OCI-LY3 (cell line): Measurements from ENCODE around the gene SYNE3.

Experiments used
- H2AFZ ChIP-seq: fragments of 200-600, 300-600 bp; shearing (Covaris generic); 2 replicates; pipeline ENCODE4 v1.6.0; 2014; ENCODE audit warnings: antibody characterized with exemption, low read depth, low read length
- H3K27ac ChIP-seq: fragments of 200-600, 300-600 bp; sonication (generic); 2 replicates; pipeline ENCODE4 v1.5.1; 2014; ENCODE audit warnings: mild to moderate bottlenecking, low read length, moderate library complexity, mixed read lengths
- H3K27me3 ChIP-seq: fragments of 200-600, 300-600 bp; sonication (generic); 2 replicates; pipeline ENCODE4 v1.6.1; 2014; ENCODE audit warnings: low read depth, low read length, mixed read lengths
- H3K36me3 ChIP-seq: fragments of 200-600, 300-600 bp; sonication (generic); replicated peaks from 2 replicates; pipeline ENCODE3; 2014; ENCODE audit warnings: low read depth, low read length, mixed read lengths
- H3K4me1 ChIP-seq: fragments of 300-600, 200-600 bp; sonication (generic); 2 replicates; pipeline ENCODE4 v1.6.1; 2014; ENCODE audit warnings: low read length, mixed read lengths
- H3K4me2 ChIP-seq: fragments of 200-600, 300-600 bp; sonication (generic); 2 replicates; pipeline ENCODE4 v1.6.1; 2014; ENCODE audit warnings: low read length, mixed read lengths
- H3K4me3 ChIP-seq: fragments of 300-600, 200-600 bp; sonication (generic); 2 replicates; pipeline ENCODE4 v1.5.1; 2014; ENCODE audit warnings: antibody characterized with exemption, mild to moderate bottlenecking, low read length, moderate library complexity
- H3K79me2 ChIP-seq: fragments of 300-600, 200-600 bp; shearing (Covaris generic); 2 replicates; pipeline ENCODE4 v1.6.1; 2014; ENCODE audit warnings: mild to moderate bottlenecking, low read length, mixed read lengths
- H3K9ac ChIP-seq: fragments of 300-600, 200-600 bp; shearing (Covaris generic); 2 replicates; pipeline ENCODE4 v1.6.0; 2014; ENCODE audit warnings: mild to moderate bottlenecking, low read length, moderate library complexity
- H3K9me3 ChIP-seq: fragments of 200-600, 300-600 bp; shearing (Covaris generic); 2 replicates; pipeline ENCODE4 v1.6.1; 2014; ENCODE audit warnings: low read length, mixed read lengths; ENCODE audit not compliant: insufficient read depth
- H4K20me1 ChIP-seq: fragments of 200-600, 300-600 bp; sonication (generic); 2 replicates; pipeline ENCODE4 v1.6.1; 2016; ENCODE audit warnings: low read length, mixed read lengths; ENCODE audit not compliant: insufficient read depth
- EZH2phosphoT487 ChIP-seq: fragments of 200-600 bp; shearing (Covaris generic); IDR thresholded peaks from 2 replicates; pipeline ENCODE4 v1.6.1; 2018; ENCODE audit warnings: antibody characterized with exemption, mixed run types, low read depth
- TF ChIP-seq, protein P1 (sequence below): fragments of 200-600, 300-600 bp; sonication (generic); IDR thresholded peaks from 2 replicates; pipeline ENCODE4 v1.5.1; 2014; ENCODE audit warnings: antibody characterized with exemption, low read length, low read depth

The SYNE3 gene

DNA sequence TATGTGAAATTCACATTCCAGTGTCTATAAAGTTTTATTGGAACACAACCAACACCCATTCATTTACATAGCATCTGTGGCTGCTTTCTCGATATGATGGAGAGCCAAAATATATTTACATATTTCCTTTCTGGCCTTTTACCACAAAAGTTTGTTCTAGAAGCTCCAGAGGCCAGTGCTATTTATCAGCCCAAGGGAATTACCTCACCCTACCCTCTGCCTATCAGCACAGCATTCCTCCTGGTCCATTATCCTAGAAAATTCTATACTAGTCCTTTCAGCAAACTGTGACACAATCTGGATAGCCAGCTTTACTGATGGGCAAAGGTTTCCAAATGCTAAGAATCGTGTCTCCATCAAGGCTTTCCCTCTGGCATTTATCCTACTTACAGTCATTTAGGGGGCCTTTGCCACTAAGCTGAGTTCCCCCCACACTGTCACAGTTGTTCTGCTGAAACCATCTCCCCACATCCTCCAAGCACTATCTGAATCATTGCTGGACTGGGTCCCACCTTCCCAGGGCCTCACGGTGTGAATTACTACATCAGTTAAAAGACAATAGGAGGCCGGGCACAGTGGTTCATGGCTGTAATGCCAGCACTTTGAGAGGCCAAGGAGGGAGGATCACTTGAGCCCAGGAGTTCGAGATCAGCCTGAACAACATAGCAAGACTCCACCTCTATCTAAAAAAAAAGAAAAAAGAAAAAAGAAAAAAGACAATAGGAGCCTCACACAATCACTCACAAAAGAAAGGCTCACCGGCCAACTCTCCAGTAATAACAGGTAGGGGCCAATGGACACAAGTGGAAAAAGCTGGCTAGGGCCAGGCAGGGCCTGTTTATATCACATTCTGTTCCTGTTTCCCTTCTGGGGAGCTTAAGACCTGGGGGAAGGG, 12.1 kb downstream of the SYNE3 start:
- H3K27ac ChIP-seq: peak overlapping the region; percentile 55
- peak overlapping the region; percentile 3; the same call in 1 of the 2 replicates for H3K9ac ChIP-seq
- H2AFZ ChIP-seq: no peak overlapping the region
- no peaks in the 10 kb centered on the region for H3K27me3 ChIP-seq
- H3K4me1 ChIP-seq: peaks cover 40% of the 10 kb centered on the region
- no peaks in the 10 kb centered on the region for H3K9me3 ChIP-seq
- peaks cover 34% of the 10 kb centered on the region for H3K36me3 ChIP-seq
- H4K20me1 ChIP-seq: peaks cover 74% of the 10 kb centered on the region
- H3K4me2 ChIP-seq: peak overlapping the region; percentile 69
- TF ChIP-seq, protein P1, sequence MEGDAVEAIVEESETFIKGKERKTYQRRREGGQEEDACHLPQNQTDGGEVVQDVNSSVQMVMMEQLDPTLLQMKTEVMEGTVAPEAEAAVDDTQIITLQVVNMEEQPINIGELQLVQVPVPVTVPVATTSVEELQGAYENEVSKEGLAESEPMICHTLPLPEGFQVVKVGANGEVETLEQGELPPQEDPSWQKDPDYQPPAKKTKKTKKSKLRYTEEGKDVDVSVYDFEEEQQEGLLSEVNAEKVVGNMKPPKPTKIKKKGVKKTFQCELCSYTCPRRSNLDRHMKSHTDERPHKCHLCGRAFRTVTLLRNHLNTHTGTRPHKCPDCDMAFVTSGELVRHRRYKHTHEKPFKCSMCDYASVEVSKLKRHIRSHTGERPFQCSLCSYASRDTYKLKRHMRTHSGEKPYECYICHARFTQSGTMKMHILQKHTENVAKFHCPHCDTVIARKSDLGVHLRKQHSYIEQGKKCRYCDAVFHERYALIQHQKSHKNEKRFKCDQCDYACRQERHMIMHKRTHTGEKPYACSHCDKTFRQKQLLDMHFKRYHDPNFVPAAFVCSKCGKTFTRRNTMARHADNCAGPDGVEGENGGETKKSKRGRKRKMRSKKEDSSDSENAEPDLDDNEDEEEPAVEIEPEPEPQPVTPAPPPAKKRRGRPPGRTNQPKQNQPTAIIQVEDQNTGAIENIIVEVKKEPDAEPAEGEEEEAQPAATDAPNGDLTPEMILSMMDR: no peak
- TF ChIP-seq EZH2phosphoT487: no peak
- peak overlapping the region; percentile 8; the same call in 1 of the 2 replicates for H3K4me3 ChIP-seq
- peaks cover 93% of the 10 kb centered on the region for H3K79me2 ChIP-seq

DNA sequence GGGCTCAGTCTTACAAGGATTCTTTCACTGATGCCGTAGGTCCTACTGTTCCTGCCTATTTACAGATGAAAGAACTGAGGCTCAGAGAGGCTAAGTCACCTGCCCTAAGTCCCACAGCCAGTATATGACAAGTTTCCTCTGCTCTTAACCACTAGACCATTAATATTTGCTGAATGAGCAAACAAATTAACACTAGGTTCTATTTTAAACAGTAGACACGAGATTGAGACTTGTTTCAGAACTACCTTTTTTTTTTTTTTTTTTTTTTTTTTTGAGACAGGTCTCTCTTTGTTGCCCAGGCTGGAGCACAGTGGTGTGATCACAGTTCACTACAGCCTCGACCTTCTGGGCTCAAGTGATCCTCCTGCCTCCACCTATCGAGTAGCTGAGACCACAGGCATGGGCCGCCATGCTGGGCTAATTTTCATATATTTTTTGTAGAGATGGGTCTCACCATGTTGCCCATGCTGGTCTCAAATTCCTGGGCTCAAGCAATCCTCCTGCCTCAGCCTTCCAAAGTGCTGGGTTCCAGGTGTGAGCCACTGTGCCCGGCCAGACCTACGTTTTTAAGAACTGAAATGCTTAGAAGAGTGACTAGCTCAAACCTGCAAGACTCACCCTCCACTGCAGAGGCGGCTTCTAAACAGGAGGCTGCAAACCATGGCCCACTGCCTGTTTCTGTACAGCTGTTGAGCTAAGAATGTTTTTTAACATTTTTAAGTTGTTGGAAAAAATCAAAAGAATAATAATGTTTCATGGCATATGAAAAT, 12.9 kb downstream of the SYNE3 start:
- Histone ChIP-seq H3K27ac (peak overlapping the region; percentile 55), H3K4me2 (peak overlapping the region; percentile 69)

DNA sequence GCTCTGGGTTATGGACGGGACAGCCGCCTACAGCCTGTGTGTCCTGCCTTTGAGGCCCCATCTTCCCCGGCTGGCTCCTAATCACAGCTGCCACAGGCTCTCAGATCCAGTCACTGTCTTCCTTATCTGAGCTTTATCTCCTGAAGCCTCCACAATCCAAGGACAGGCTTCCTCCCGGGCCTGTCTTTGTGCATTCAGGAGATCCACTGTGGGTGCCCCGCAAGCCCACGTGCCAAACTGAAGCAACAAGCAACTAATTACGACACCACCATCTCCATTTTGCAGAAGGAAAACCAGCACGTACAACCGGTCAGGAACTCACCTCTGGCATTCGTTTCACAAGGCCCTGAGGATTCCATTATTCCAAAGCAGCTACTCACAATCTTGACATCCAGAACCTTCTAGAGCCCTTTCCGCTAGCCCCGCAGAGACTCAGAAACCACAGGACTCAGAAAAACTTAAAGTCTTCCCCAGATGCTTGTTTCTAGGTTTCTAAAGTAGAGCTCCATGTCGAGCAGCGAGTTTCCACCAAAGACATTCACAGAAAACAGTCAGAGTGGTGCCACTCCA, 14.0 kb downstream of the SYNE3 start:
- Histone ChIP-seq H3K9ac (no peak overlapping the region), H3K27me3 (no peaks in the 10 kb centered on the region), H3K79me2 (peaks cover 88% of the 10 kb centered on the region), H3K9me3 (no peaks in the 10 kb centered on the region), H3K4me2 (no peak overlapping the region), H4K20me1 (peaks cover 55% of the 10 kb centered on the region), H3K4me1 (peaks cover 43% of the 10 kb centered on the region), H3K27ac (no peak overlapping the region), H2AFZ (no peak overlapping the region), H3K4me3 (no peak overlapping the region), H3K36me3 (peaks cover 23% of the 10 kb centered on the region)
- TF ChIP-seq, protein P1: no peak
- no peak for TF ChIP-seq EZH2phosphoT487

More for the DNA sequence above, 12.9 kb downstream of the SYNE3 start:
- H2AFZ ChIP-seq: no peak overlapping the region
- TF ChIP-seq, protein P1: no peak
- no peak for TF ChIP-seq EZH2phosphoT487
- H3K9ac ChIP-seq: 0 out of 2 replicates have a peak overlapping the region, but pooled peaks have one; percentile 4
- peaks cover 65% of the 10 kb centered on the region for H4K20me1 ChIP-seq
- peaks cover 93% of the 10 kb centered on the region for H3K79me2 ChIP-seq
- peaks cover 34% of the 10 kb centered on the region for H3K36me3 ChIP-seq
- H3K9me3 ChIP-seq: no peaks in the 10 kb centered on the region
- peaks cover 42% of the 10 kb centered on the region for H3K4me1 ChIP-seq
- H3K4me3 ChIP-seq: peak overlapping the region; percentile 8; the same call in 1 of the 2 replicates
- H3K27me3 ChIP-seq: no peaks in the 10 kb centered on the region
